ENCODE results near the gene BUD23. TPM values are rescaled to one million over a fixed set of nuclear protein-coding genes. Genes with fewer than 3 reads are reported as not detected.

Gene BUD23
- total and polyA plus RNA-seq, 9 of the 15 experiments (the other 6 are each of a cell fraction or from before 2014, with no cell fraction given): 79.5 to 270 (median 150) TPM

GRCh38 chr7:73669858-73670385 lies 13.5 kb upstream of the BUD23 start:
- H3K27ac ChIP-seq (ENCODE audit: extremely low read depth, low read depth, low read length): no peak overlapping the region
- no peaks in the 10 kb centered on the region for H3K9me1 ChIP-seq (ENCODE audit: control insufficient read depth, insufficient read depth, low read length)
- no peak overlapping the region for H3K4me3 ChIP-seq
- ATAC-seq (no peak), DNase-seq (ENCODE audit: extremely low read depth in 1 of 4, low spot score in 3 of 4) (no peak), FAIRE-seq (no peak)
- no TSS peak for BruUV-seq (replicated peaks)
- H3K9ac ChIP-seq (ENCODE audit: insufficient read depth in 1 of 2, low read depth in 2 of 2, low read length in 2 of 2): 0 out of 4 replicates have a peak overlapping the region, but pooled peaks of 1 of the 2 experiments have one; percentile 36
- H4K20me1 ChIP-seq (replicated peaks; ENCODE audit: control insufficient read depth, insufficient read depth, low read length): no peaks in the 10 kb centered on the region; the same call in 1 of the 2 replicates
- ChIA-PET POLR2A (interaction anchor here (0.7 to 1.5 kb wide), 3 partner anchors 8 to 66 kb away, joined by 3 read pairs; no protein-coding TSS in a partner anchor), CTCF (ENCODE audit: low intra/inter-chr PET ratio) (no interaction called here)
- H3K36me3 ChIP-seq (ENCODE audit: control insufficient read depth, insufficient read depth, low read length): no peaks in the 10 kb centered on the region
- no peaks in the 10 kb centered on the region for H3K9me3 ChIP-seq (replicated peaks; ENCODE audit: control insufficient read depth, insufficient read depth, low read depth, low read length)
- TF ChIP-seq ZFP36 (IDR thresholded peaks at IDR 0.05; ENCODE audit: low read depth, low read length, partially characterized antibody) (peak; percentile 72), CCNT2 (IDR thresholded peaks at IDR 0.05; ENCODE audit: borderline replicate concordance, extremely low read depth, insufficient read length, low read depth, low read length) (no peak)
- peaks cover 4 to 39% of the 10 kb centered on the region in 2 experiments; a peak in 4 of 5 replicates for H3K4me1 ChIP-seq (replicated peaks in 1 of 2; ENCODE audit: control insufficient read depth in 2 of 2, insufficient read depth in 2 of 2, low read length in 2 of 2)
- in situ Hi-C loops (cut with MboI): no loop called here
- no peak overlapping the region for H2AFZ ChIP-seq (ENCODE audit: low read depth, low read length)
- no peaks in the 10 kb centered on the region for H3K27me3 ChIP-seq (ENCODE audit: control insufficient read depth in 2 of 2, insufficient read depth in 2 of 2, low read length in 2 of 2)
- no peaks in the 10 kb centered on the region for H3K79me2 ChIP-seq (ENCODE audit: control insufficient read depth, insufficient read depth, low read length)
- intact Hi-C loops (cut with micrococcal nuclease): loop anchor here (2.0 to 5.0 kb wide), 2 partner anchors 57 to 62 kb away; no protein-coding TSS in a partner anchor
- WGBS (ENCODE audit: insufficient coverage, low coverage, missing lambda C conversion rate): 41% methylated on average over 12 of the region's 12 CpGs
- no peak overlapping the region for H3K4me2 ChIP-seq (ENCODE audit: insufficient read depth, low read length)

- ATAC-seq (no peak), DNase-seq (ENCODE audit: extremely low read depth in 1 of 4, low spot score in 3 of 4) (no peak), FAIRE-seq (no peak)
- Histone ChIP-seq H3K27ac (ENCODE audit: extremely low read depth, low read depth, low read length) (no peak overlapping the region), H4K20me1 (replicated peaks; ENCODE audit: control insufficient read depth, insufficient read depth, low read length) (no peaks in the 10 kb centered on the region; the same call in 1 of the 2 replicates), H3K36me3 (ENCODE audit: control insufficient read depth, insufficient read depth, low read length) (no peaks in the 10 kb centered on the region), H3K9ac (ENCODE audit: insufficient read depth in 1 of 2, low read depth in 2 of 2, low read length in 2 of 2) (no peak overlapping the region), H3K9me3 (replicated peaks; ENCODE audit: control insufficient read depth, insufficient read depth, low read depth, low read length) (no peaks in the 10 kb centered on the region), H3K9me1 (ENCODE audit: control insufficient read depth, insufficient read depth, low read length) (no peaks in the 10 kb centered on the region), H2AFZ (ENCODE audit: low read depth, low read length) (no peak overlapping the region), H3K4me3 (no peak overlapping the region), H3K27me3 (ENCODE audit: control insufficient read depth in 2 of 2, insufficient read depth in 2 of 2, low read length in 2 of 2) (no peaks in the 10 kb centered on the region), H3K4me2 (ENCODE audit: insufficient read depth, low read length) (no peak overlapping the region), H3K4me1 (replicated peaks in 1 of 2; ENCODE audit: control insufficient read depth in 2 of 2, insufficient read depth in 2 of 2, low read length in 2 of 2) (peaks cover 0 to 30% of the 10 kb centered on the region in 2 experiments; a peak in 3 of 5 replicates), H3K79me2 (ENCODE audit: control insufficient read depth, insufficient read depth, low read length) (no peaks in the 10 kb centered on the region)
- POLR2A ChIA-PET: interaction anchor here (0.6 kb wide), 1 partner anchor 61 kb away, joined by 4 read pairs; no protein-coding TSS in a partner anchor
- CTCF ChIA-PET (ENCODE audit: low intra/inter-chr PET ratio): no interaction called here
- intact Hi-C loops (cut with micrococcal nuclease) (no loop called here), in situ Hi-C loops (cut with MboI) (no loop called here)
- no peak for TF ChIP-seq MTA1 (IDR thresholded peaks at IDR 0.05; ENCODE audit: borderline replicate concordance)
- TF ChIP-seq NUFIP1 (IDR thresholded peaks at IDR 0.05; ENCODE audit: partially characterized antibody): no peak
- TF ChIP-seq BCL6 (CRISPR knock-in tag; IDR thresholded peaks at IDR 0.05): no peak
- 79% methylated on average over 4 of the region's 12 CpGs for WGBS (ENCODE audit: insufficient coverage, low coverage, missing lambda C conversion rate)
- BruUV-seq (replicated peaks): no TSS peak
These were observed 12.1 kb upstream of the BUD23 start for GRCh38 chr7:73671322-73671661.
